GM12872 (cell line): Measurements from ENCODE around the gene GRID2.

ENCODE experiments used
- TF ChIP-seq, protein P1 (sequence below): IDR thresholded peaks from 3 replicates; pipeline ENCODE4 v1.5.1; 2011; ENCODE audit warnings: low read depth, mild to moderate bottlenecking, low read length, moderate library complexity; ENCODE audit not compliant: insufficient read depth

Gene GRID2

DNA sequence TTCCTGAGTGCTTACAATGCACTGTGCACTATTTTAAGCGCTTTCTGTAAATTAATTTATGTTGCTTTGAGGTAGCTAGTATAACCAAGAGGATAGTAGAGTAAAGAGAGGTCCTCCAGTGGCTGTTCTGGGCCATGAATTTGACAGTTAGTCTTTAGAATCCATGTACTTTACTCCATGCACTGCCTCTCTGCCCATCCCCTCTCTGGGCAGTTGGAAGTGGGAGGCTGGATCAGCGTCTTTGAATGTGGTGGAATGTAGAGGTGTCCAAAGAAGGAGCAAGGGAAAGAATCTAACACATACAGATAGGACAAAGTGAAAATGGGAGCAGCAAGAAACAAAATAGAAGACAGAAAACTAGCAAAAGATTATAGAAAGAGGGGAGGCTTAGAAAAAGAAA is 712.6 kb downstream of the GRID2 start:
- TF ChIP-seq, protein P1, sequence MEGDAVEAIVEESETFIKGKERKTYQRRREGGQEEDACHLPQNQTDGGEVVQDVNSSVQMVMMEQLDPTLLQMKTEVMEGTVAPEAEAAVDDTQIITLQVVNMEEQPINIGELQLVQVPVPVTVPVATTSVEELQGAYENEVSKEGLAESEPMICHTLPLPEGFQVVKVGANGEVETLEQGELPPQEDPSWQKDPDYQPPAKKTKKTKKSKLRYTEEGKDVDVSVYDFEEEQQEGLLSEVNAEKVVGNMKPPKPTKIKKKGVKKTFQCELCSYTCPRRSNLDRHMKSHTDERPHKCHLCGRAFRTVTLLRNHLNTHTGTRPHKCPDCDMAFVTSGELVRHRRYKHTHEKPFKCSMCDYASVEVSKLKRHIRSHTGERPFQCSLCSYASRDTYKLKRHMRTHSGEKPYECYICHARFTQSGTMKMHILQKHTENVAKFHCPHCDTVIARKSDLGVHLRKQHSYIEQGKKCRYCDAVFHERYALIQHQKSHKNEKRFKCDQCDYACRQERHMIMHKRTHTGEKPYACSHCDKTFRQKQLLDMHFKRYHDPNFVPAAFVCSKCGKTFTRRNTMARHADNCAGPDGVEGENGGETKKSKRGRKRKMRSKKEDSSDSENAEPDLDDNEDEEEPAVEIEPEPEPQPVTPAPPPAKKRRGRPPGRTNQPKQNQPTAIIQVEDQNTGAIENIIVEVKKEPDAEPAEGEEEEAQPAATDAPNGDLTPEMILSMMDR = no peak

DNA sequence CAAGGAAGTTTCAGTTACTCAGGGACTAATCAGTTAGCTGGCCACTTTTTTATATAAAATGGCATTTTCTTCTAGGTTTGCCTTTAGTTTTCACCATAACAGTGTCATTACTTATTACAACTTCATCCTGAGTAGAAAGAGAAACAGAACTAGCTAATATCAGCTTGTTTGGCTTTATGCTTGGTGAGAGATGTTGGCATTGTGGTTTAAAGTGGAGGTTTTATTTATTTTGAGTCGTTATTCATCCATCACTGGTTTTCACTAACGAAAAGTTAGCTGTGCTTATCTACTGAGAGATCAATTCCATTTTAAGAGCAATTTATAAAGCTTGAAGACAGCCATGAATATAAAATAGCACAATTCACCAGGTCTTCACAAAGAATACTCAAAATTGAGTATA is 714.5 kb downstream of the GRID2 start:
- TF ChIP-seq, protein P1 = no peak

GRCh38 chr4:93018806-93019205 is 715.0 kb downstream of the GRID2 start:
- TF ChIP-seq, protein P1 = no peak

- TF ChIP-seq, protein P1 = no peak
These were observed 726.0 kb downstream of the GRID2 start for GRCh38 chr4:93029769-93030168.

DNA sequence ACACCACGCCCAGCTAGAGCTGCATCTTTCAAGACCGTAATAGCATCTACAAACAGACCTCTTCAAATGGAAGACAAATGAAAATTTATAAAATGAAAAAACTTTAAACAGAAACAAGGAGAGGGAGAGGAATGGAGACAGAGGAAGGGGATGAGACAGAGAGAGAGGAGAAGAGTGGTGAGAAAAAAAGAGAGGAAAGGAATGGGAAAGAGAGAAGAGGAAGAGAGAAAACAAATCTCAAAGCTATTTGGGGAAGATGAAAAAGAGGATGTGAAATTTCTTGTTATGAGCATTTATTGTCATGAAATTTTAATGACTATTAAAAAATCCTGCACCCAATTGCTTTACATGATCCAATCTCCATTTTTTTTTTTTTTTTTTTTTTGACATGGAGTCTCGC is 726.9 kb downstream of the GRID2 start:
- TF ChIP-seq, protein P1 = no peak

GRCh38 chr4:93031431-93032098 is 727.8 kb downstream of the GRID2 start:
- TF ChIP-seq, protein P1 = no peak

GRCh38 chr4:93042746-93043145 is 739.0 kb downstream of the GRID2 start:
- TF ChIP-seq, protein P1 = no peak
